Erythroblast (primary cell): ENCODE results near the gene SLAIN2.

Experiments used
- GATA1 ChIP-seq: IDR thresholded peaks from 2 replicates; pipeline ENCODE4 v1.6.1; 2011; ENCODE audit warnings: low read depth, mild to moderate bottlenecking, control low read depth, low read length, moderate library complexity
- POLR2A ChIP-seq: IDR thresholded peaks from 2 replicates; pipeline ENCODE4 v1.6.1; 2011; ENCODE audit warnings: mild to moderate bottlenecking, low read length

GRCh38 chr4:48467891-48468290 lies 126.6 kb downstream of the SLAIN2 start:
- TF ChIP-seq POLR2A (no peak), GATA1 (no peak)
